K562 (cell line): ENCODE measurements around the gene DNAJC17. TPM values are rescaled to one million over a fixed set of nuclear protein-coding genes. Genes with fewer than 3 reads are reported as not detected.

Experiments
- CREM ChIP-seq: IDR thresholded peaks from 2 replicates; pipeline ENCODE4 v1.6.1; 2014; ENCODE audit warnings: antibody characterized with exemption, low read depth
- CSDE1 ChIP-seq, 2 experiments: fragments of 450-650 bp; IDR thresholded peaks; 2 replicates each; pipeline ENCODE4 v1.6.1; 2016; ENCODE audit warnings: mild to moderate bottlenecking in 1 of 2
- GABPA ChIP-seq: fragments of 200-800 bp; sonication (Bioruptor generic); conservative IDR thresholded peaks from 2 replicates; pipeline ENCODE4 v1.6.1; 2016; ENCODE audit warnings: low read depth, missing genetic modification characterization, missing compliant biosample characterization
- HBP1 ChIP-seq: fragments of 450-650 bp; formaldehyde crosslinking; IDR thresholded peaks from 2 replicates; pipeline ENCODE4 v1.4.0; 2022; ENCODE audit warnings: missing genetic modification characterization
- PBX2 ChIP-seq, 2 experiments: IDR thresholded peaks in 1 of 2; conservative IDR thresholded peaks in 1 of 2; 2 replicates each; pipeline ENCODE4 v1.6.1; 2016; ENCODE audit warnings: low read depth in 2 of 2, mild to moderate bottlenecking in 1 of 2, missing compliant biosample characterization in 1 of 2, missing genetic modification characterization in 1 of 2, moderate library complexity in 1 of 2
- PHB ChIP-seq: fragments of 250-450 bp; sonication (Bioruptor Pico); IDR thresholded peaks from 2 replicates; pipeline ENCODE4 v1.5.0; 2021
- RBM34 ChIP-seq: fragments of 200-400 bp; formaldehyde crosslinking; IDR thresholded peaks from 2 replicates; pipeline ENCODE4 v1.6.1; 2018; ENCODE audit warnings: low read length, borderline replicate concordance; ENCODE audit not compliant: insufficient read depth
- ZBTB33 ChIP-seq: sonication (generic); formaldehyde crosslinking; IDR thresholded peaks from 2 replicates; pipeline ENCODE4 v1.8.1; 2023; ENCODE audit warnings: mild to moderate bottlenecking, missing genetic modification reagents
- polyA plus RNA-seq, 8 experiments: library from polyadenylated mRNA; depleted of rRNA in 4 of 8; stranded (reverse) in 5 of 8; unstranded in 3 of 8; fragments of >200 nt; fragmentation: Nextera tagmentation in 2 of 8; fragmentation: Illumina TruSeq in 1 of 8; extraction: Ambion mirVana in 2 of 8; extraction: Trizol in 1 of 8; gene quantifications; 2 replicates each; pipeline versions ENCODE4 v1.2.1 to v1.2.3, GENCODE V29; 2011 to 2014; ENCODE audit warnings: inconsistent platforms in 1 of 8, missing spikeins in 1 of 8
- total RNA-seq, 7 experiments: library from RNA; depleted of rRNA in 6 of 7; stranded (reverse); fragments of >200 nt in 6 of 7; fragmentation: Illumina TruSeq in 2 of 7; extraction: Trizol in 2 of 7; gene quantifications; 2 replicates each; pipeline versions ENCODE4 v1.2.1 to v1.2.3, GENCODE V29; 2011 to 2021; ENCODE audit warnings: low replicate concordance in 1 of 7
- TF ChIP-seq, protein P1 (sequence below), 2 experiments: fragments of 450-650 bp in 1 of 2; sonication (generic) in 1 of 2; formaldehyde crosslinking in 1 of 2; IDR thresholded peaks; 2 replicates each; pipeline versions ENCODE4 v1.7.1 to v1.9.0; 2016 to 2022; ENCODE audit warnings: inconsistent platforms in 1 of 2, mild to moderate bottlenecking in 1 of 2, missing genetic modification reagents in 1 of 2

DNAJC17 gene
- total and polyA plus RNA-seq, 9 of the 15 experiments (the other 6 are each of a cell fraction or from before 2014, with no cell fraction given) = 2.4 to 79.4 (median 44.2) TPM

- TF ChIP-seq PHB (CRISPR knock-in tag) (0 out of 2 replicates have a peak, but pooled peaks have one; percentile 40), PBX2 (CRISPR knock-in tag; IDR thresholded peaks at IDR 0.05; ENCODE audit: low read depth) (no peak), PBX2 (tag; conservative IDR thresholded peaks at IDR 0.05; ENCODE audit: low read depth) (no peak), RBM34 (no peak), ZBTB33 (0 out of 2 replicates have a peak, but pooled peaks have one; percentile 29), GABPA (tag) (peak; percentile 69), HBP1 (CRISPR knock-in tag) (0 out of 2 replicates have a peak, but pooled peaks have one; percentile 55), CREM (peak; percentile 93), CSDE1 (IDR thresholded peaks at IDR 0.05) (no peak)
- TF ChIP-seq, protein P1, sequence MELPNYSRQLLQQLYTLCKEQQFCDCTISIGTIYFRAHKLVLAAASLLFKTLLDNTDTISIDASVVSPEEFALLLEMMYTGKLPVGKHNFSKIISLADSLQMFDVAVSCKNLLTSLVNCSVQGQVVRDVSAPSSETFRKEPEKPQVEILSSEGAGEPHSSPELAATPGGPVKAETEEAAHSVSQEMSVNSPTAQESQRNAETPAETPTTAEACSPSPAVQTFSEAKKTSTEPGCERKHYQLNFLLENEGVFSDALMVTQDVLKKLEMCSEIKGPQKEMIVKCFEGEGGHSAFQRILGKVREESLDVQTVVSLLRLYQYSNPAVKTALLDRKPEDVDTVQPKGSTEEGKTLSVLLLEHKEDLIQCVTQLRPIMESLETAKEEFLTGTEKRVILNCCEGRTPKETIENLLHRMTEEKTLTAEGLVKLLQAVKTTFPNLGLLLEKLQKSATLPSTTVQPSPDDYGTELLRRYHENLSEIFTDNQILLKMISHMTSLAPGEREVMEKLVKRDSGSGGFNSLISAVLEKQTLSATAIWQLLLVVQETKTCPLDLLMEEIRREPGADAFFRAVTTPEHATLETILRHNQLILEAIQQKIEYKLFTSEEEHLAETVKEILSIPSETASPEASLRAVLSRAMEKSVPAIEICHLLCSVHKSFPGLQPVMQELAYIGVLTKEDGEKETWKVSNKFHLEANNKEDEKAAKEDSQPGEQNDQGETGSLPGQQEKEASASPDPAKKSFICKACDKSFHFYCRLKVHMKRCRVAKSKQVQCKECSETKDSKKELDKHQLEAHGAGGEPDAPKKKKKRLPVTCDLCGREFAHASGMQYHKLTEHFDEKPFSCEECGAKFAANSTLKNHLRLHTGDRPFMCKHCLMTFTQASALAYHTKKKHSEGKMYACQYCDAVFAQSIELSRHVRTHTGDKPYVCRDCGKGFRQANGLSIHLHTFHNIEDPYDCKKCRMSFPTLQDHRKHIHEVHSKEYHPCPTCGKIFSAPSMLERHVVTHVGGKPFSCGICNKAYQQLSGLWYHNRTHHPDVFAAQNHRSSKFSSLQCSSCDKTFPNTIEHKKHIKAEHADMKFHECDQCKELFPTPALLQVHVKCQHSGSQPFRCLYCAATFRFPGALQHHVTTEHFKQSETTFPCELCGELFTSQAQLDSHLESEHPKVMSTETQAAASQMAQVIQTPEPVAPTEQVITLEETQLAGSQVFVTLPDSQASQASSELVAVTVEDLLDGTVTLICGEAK (IDR thresholded peaks at IDR 0.05) = peak; percentile 63
- TF ChIP-seq, protein P1 (CRISPR knock-in tag; IDR thresholded peaks at IDR 0.05) = no peak
These were observed at the start of gene DNAJC17, which contains the start of gene ZFYVE19 (continued) for GRCh38 chr15:40807028-40807887.
